ENCODE measurements around the gene CDIPT. TPM values are rescaled to one million over a fixed set of nuclear protein-coding genes. Genes with fewer than 3 reads are reported as not detected.

Gene CDIPT
- total RNA-seq, 1 donor from 2014 or later = 88.1 TPM

DNA sequence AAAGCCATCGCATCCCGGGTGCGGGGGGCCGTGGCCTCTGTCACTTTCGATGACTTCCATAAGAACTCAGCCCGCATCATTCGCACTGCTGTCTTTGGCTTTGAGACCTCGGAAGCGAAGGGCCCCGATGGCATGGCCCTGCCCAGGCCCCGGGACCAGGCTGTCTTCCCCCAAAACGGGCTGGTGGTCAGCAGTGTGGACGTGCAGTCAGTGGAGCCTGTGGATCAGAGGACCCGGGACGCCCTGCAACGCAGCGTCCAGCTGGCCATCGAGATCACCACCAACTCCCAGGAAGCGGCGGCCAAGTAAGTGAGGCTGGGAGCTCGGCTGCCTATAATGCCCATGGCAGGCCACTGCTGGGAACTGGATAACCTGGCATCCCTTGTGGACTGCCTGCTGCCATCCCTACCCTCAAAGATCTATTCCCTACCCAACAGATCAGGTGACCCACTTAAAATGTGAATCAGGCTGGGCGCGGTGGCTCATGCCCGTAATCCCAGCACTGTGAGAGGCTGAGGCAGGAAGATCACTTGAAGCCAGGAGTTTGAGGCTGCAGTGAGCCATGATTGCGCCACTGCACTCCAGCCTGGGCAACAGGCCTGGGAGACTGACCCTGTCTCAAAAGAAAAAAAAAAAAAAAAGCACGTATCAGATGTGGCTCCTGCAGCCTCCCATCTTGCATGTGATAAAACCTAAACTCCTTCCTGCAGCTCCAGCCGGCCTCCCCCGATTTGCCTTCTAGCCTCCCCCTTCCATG, 18.3 kb downstream of the CDIPT start:
- Histone ChIP-seq H3K4me1 (ENCODE audit: insufficient read depth, low read length) (no peaks in the 10 kb centered on the region), H3K79me2 (ENCODE audit: insufficient read depth, low read length) (no peaks in the 10 kb centered on the region), H3K36me3 (ENCODE audit: insufficient read depth, low read length) (peaks cover 26% of the 10 kb centered on the region), H3K27ac (ENCODE audit: low read depth, low read length) (no peak overlapping the region), H4K20me1 (ENCODE audit: insufficient read depth, low read length) (peaks cover 17% of the 10 kb centered on the region), H3K9me3 (ENCODE audit: insufficient read depth, low read depth, low read length) (no peaks in the 10 kb centered on the region), H3K4me2 (ENCODE audit: low read length) (no peak overlapping the region), H3K27me3 (ENCODE audit: insufficient read depth, low read length) (no peaks in the 10 kb centered on the region), H3K9ac (ENCODE audit: low read length) (no peak overlapping the region), H2AFZ (ENCODE audit: low read depth, low read length) (no peak overlapping the region), H3K4me3 (ENCODE audit: insufficient read depth, low read depth, low read length) (no peak overlapping the region)
- TF ChIP-seq EZH2 (IDR thresholded peaks at IDR 0.05; ENCODE audit: insufficient read depth, low read length) = no peak
- TF ChIP-seq, protein P1, sequence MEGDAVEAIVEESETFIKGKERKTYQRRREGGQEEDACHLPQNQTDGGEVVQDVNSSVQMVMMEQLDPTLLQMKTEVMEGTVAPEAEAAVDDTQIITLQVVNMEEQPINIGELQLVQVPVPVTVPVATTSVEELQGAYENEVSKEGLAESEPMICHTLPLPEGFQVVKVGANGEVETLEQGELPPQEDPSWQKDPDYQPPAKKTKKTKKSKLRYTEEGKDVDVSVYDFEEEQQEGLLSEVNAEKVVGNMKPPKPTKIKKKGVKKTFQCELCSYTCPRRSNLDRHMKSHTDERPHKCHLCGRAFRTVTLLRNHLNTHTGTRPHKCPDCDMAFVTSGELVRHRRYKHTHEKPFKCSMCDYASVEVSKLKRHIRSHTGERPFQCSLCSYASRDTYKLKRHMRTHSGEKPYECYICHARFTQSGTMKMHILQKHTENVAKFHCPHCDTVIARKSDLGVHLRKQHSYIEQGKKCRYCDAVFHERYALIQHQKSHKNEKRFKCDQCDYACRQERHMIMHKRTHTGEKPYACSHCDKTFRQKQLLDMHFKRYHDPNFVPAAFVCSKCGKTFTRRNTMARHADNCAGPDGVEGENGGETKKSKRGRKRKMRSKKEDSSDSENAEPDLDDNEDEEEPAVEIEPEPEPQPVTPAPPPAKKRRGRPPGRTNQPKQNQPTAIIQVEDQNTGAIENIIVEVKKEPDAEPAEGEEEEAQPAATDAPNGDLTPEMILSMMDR (IDR thresholded peaks at IDR 0.05; ENCODE audit: insufficient read depth, low read depth, low read length) = no peak
- no peak for DNase-seq (ENCODE audit: low read depth)
- peaks cover 5% of the 10 kb centered on the region for H3K27me3 Mint-ChIP-seq (ENCODE audit: low read depth, unreplicated experiment)
- peaks cover 15% of the 10 kb centered on the region for H3K36me3 Mint-ChIP-seq (ENCODE audit: low read depth, unreplicated experiment)
- no peak overlapping the region for H3K27ac Mint-ChIP-seq (ENCODE audit: unreplicated experiment)
- peaks cover 5% of the 10 kb centered on the region for H3K4me1 Mint-ChIP-seq (ENCODE audit: low read depth, unreplicated experiment)
- H3K4me3 Mint-ChIP-seq (ENCODE audit: unreplicated experiment) = no peak overlapping the region
- no peak for FAIRE-seq
- H3K9me3 Mint-ChIP-seq (ENCODE audit: unreplicated experiment) = no peaks in the 10 kb centered on the region

DNA sequence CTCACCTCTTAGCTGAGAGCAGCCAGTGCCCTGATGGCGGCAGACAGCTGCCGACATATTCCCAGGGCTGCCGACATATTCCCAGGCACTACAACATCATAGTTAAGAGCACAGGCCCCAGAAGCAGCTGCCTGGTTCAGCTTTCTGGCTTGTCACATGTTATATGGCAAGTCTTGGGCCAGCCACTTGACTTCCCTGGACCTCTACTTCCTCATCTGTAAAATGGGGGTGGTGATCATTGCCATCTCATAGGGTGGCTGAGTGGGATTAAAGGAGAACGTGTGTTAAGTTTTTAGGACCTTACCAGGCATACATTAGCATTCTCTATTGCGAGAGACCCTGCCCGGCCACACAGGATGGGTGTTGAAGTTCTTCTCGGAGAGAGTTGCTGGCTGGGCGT, 19.1 kb downstream of the CDIPT start:
- peaks cover 30% of the 10 kb centered on the region for H3K36me3 ChIP-seq (ENCODE audit: insufficient read depth, low read length)
- H3K27ac Mint-ChIP-seq (ENCODE audit: unreplicated experiment) = no peak overlapping the region

More for the DNA sequence above, 19.1 kb downstream of the CDIPT start:
- H3K4me3 ChIP-seq (ENCODE audit: insufficient read depth, low read depth, low read length) = no peak overlapping the region
- Mint-ChIP-seq H3K9me3 (ENCODE audit: unreplicated experiment) (no peaks in the 10 kb centered on the region), H3K4me3 (ENCODE audit: unreplicated experiment) (peak overlapping the region; percentile 14), H3K36me3 (ENCODE audit: low read depth, unreplicated experiment) (peaks cover 15% of the 10 kb centered on the region), H3K27me3 (ENCODE audit: low read depth, unreplicated experiment) (peaks cover 5% of the 10 kb centered on the region), H3K4me1 (ENCODE audit: low read depth, unreplicated experiment) (no peaks in the 10 kb centered on the region)
- no peak overlapping the region for H3K27ac ChIP-seq (ENCODE audit: low read depth, low read length)
- FAIRE-seq (no peak), DNase-seq (ENCODE audit: low read depth) (no peak)
- no peaks in the 10 kb centered on the region for H3K9me3 ChIP-seq (ENCODE audit: insufficient read depth, low read depth, low read length)
- peaks cover 12% of the 10 kb centered on the region for H4K20me1 ChIP-seq (ENCODE audit: insufficient read depth, low read length)
- H3K27me3 ChIP-seq (ENCODE audit: insufficient read depth, low read length) = no peaks in the 10 kb centered on the region
- TF ChIP-seq, protein P1 (IDR thresholded peaks at IDR 0.05; ENCODE audit: insufficient read depth, low read depth, low read length) = no peak
- TF ChIP-seq EZH2 (IDR thresholded peaks at IDR 0.05; ENCODE audit: insufficient read depth, low read length) = no peak
- no peaks in the 10 kb centered on the region for H3K79me2 ChIP-seq (ENCODE audit: insufficient read depth, low read length)
- no peak overlapping the region for H2AFZ ChIP-seq (ENCODE audit: low read depth, low read length)
- H3K4me1 ChIP-seq (ENCODE audit: insufficient read depth, low read length) = no peaks in the 10 kb centered on the region
- no peak overlapping the region for H3K9ac ChIP-seq (ENCODE audit: low read length)
- no peak overlapping the region for H3K4me2 ChIP-seq (ENCODE audit: low read length)
